DMS 273 (cell line): ENCODE results near the gene STAT5B.
"Not testable (repeated sequence)": the region's sequence is repeated elsewhere in the genome, so short reads cannot be mapped to it uniquely, and the experiment has no call there.

Source experiments
- DNase-seq: peaks from one replicate; lab custom pipeline; 2025; ENCODE audit not compliant: unreplicated experiment; lab: John Stamatoyannopoulos, UW

The STAT5B gene

GRCh38 chr17:42307362-42307927 lies 31.3 kb upstream of the STAT5B start:
- no peak for DNase-seq

DNA sequence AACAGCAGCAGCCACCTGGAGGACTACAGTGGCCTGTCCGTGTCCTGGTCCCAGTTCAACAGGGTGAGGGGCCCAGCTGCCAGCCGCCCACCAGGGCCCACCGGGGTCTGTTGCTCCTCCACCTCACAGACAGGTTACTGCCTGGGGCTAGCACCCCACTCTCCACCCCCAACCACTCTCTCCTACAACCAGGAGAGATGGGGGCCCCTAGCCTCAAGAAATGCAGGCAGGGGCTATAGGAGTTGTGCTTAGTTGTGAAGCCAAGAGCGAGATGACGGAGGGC lies 30.1 kb upstream of the STAT5B start:
- no peak for DNase-seq

DNA sequence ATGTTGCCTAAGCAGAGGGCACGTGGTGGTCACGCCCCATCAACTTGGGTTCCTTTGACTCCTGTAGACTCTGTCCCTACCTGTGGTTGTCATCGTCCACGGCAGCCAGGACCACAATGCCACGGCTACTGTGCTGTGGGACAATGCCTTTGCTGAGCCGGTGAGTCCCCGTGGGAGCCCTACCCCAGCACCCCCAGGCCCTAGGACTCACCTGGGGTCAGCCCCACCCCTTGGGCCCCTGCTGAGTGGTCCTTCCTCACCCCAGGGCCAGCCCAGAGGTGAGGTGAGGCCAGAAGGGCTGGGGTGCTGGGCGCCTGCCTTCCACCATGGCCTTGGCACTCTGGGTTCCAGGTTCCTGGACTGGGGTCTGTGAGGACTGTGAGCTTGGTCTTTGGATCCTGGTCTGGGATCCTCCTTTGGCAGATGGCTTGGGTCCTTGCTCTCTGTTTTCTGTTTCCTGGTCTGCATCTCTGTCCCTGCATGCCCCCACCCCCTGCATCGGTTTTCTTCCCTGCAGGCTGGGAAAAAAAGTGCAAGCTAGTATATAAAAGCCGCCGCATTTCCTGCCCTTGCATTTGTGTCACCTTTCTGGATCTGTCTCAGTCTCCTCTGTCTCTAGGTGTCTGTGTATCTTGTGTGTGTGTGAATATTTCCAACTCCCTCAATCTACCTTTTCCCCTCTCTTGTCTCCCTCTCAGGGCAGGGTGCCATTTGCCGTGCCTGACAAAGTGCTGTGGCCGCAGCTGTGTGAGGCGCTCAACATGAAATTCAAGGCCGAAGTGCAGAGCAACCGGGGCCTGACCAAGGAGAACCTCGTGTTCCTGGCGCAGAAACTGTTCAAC lies 29.6 kb upstream of the STAT5B start:
- DNase-seq = peak; percentile 26

DNA sequence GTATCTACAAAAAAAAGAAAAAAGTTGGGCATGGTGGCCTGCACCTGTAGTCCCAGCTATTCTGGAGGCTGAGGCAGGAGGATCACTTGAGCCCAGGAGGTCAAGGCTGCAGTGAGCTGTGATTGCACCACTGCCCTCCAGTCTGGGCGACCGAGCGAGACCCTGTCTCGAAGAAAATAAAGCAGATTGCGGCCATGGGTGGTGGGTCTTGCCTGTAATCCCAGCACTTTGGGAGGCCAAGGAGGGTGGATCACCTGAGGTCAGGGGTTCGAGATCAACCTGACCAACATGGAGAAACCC lies 28.8 kb upstream of the STAT5B start:
- not testable (repeated sequence) for DNase-seq

DNA sequence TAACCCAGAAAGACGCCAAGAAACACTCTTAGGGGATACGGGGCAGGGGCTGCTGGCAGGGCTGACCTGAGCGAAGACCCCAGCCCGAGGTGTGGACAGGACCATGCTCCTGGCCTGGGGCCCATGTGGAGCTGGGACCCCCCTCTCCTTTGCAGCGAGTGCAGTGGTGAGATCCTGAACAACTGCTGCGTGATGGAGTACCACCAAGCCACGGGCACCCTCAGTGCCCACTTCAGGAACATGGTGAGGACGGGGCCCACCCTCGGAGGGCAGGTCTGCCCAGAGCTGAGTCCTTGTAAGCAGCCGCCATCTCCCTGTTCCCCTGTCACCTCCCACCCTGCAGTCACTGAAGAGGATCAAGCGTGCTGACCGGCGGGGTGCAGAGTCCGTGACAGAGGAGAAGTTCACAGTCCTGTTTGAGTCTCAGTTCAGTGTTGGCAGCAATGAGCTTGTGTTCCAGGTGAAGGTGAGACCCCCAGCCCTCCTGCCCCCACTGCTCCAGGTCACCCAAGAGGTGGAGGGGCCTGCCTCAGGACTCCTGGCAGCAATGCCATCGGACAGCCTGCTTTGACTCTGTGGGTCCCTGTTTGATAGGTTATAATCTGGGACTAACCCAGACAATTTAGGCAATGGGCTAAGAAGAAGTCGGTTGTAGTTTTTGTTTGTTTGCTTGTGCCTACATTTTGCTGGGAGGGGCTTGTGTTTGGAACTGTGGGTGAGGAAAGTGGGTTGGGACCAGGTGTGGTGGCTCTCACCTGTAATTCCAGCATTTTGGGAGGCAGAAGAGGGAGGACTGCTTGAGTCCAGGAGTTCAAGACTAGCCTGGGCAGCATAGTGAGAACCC lies 28.2 kb upstream of the STAT5B start:
- no peak for DNase-seq

GRCh38 chr17:42303694-42304093 lies 27.5 kb upstream of the STAT5B start:
- DNase-seq = no peak

DNA sequence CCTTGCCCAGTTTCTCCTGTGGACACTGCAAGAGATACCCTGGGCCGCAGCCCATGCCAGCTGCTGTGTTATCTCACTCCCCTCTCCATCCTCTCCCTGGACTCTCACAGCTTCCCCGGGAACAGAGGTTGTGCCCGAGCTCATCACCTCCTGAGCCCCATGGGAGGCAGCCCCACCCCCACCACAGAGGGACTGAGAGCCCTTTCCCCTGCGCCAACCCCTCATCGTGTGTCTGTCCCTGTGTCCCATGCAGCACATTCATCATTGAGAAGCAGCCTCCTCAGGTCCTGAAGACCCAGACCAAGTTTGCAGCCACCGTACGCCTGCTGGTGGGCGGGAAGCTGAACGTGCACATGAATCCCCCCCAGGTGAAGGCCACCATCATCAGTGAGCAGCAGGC lies 24.8 kb upstream of the STAT5B start:
- no peak for DNase-seq

- not testable (repeated sequence) for DNase-seq
These were observed 23.7 kb upstream of the STAT5B start for GRCh38 chr17:42299913-42300312.

GRCh38 chr17:42299361-42299760 lies 23.2 kb upstream of the STAT5B start:
- not testable (repeated sequence) for DNase-seq

- DNase-seq = not testable (repeated sequence)
These were observed 21.6 kb upstream of the STAT5B start for GRCh38 chr17:42297775-42298174.

- DNase-seq = no peak
These were observed 19.8 kb upstream of the STAT5B start for GRCh38 chr17:42296012-42296411.

DNA sequence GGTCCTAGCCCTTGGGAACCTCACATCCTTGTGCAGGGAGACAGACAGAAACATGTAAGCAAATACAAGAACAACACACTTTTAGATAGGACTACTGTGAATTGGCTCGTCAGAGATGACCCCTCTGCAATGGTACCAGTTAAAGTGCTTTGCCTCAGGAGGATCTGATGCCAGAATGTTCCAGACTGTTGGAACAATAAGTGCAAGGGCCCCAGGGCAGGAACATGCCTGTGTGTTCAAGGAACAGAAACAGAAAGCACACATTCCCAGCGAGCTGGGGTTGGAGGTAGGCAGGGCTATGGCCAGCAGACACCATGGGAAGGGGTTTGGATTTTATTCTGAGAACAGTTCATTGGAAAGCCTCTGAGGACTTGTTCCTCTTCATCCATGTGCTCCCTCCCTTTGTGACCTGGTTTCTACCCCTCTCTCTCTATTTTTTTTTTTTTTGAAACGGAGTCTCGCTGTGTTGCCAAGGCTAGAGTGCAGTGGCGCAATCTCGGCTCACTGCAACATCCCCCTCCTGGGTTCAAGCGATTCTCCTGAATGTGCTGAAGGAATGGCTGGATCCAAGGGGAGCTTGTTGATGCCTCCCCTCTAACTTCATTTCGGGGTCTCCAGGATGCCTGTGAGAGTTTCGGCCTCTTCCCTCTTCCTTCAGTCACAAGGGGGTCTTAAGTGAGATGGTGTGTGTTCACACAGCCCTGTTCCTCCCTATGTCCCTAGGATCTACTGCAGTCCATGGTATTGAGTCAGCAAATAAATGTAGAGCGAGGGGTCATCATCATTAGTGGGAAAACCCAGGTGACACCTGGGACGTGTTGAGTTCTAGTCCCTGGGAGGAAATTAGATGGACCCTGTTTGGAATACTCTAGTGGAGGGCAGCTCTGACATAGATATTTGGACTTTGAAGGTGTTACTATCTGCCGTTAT lies 18.5 kb upstream of the STAT5B start:
- no peak for DNase-seq

GRCh38 chr17:42291129-42291528 lies 14.9 kb upstream of the STAT5B start:
- no peak for DNase-seq

DNA sequence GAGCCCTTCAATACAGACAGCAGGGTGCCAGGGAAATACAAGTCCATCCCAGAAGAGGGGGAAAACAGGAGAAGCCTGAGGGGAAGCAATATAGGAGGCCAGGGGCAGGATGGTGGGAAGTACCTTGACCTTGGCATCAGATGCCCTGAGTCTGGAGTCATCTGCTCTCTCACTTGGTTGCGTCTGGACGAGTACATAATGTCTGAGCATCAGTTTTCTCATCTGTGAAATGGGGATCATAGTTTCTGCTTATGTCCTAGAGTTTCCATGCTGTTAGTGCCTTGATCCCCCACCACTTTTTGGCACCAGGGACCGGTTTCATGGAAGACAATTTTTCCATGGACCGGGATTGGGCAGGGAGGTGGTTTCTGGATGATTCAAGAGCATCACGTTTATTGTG lies 14.4 kb upstream of the STAT5B start:
- DNase-seq = no peak

GRCh38 chr17:42289611-42290181 lies 13.5 kb upstream of the STAT5B start:
- no peak for DNase-seq

- DNase-seq = no peak
These were observed 12.8 kb upstream of the STAT5B start for GRCh38 chr17:42288803-42289610.

GRCh38 chr17:42287977-42288802 lies 12.0 kb upstream of the STAT5B start, which contains the start of gene STAT5A:
Gene STAT5A, plus strand, starts transcription at chr17:42288498. Its CDS starts 914 bp downstream, at chr17:42289412.
- DNase-seq = peak; percentile 68

- peak; percentile 73 for DNase-seq
These were observed 11.2 kb upstream of the STAT5B start for GRCh38 chr17:42287305-42287976.
